H1 (cell line): Measurements from ENCODE around the gene AGBL4. TPM values are rescaled to one million over a fixed set of nuclear protein-coding genes. Genes with fewer than 3 reads are reported as not detected.

ENCODE experiments used
- POLR2AphosphoS5 ChIP-seq: IDR thresholded peaks from 2 replicates; pipeline ENCODE4 v1.6.1; 2011; ENCODE audit warnings: low read depth, low read length
- polyA plus RNA-seq, 7 experiments: library from polyadenylated mRNA; depleted of rRNA in 3 of 7; stranded (reverse) in 5 of 7; unstranded in 2 of 7; fragments of >200 nt in 5 of 7; fragments of 200-250 nt in 2 of 7; gene quantifications; 1 replicate in 5 of 7; 2 replicates in 1 of 7; 4 replicates in 1 of 7; pipeline versions ENCODE4 v1.2.1 to v1.2.3, GENCODE V29; 2011 to 2013; ENCODE audit warnings: missing spikeins in 2 of 7, mixed read lengths in 2 of 7
- total RNA-seq: library from RNA; stranded (reverse); fragmentation: NEBNext Ultra II Directional; extraction: Animal tissue kit (Norgen Biotek cat#: 25700); gene quantifications from 2 replicates; pipeline ENCODE4 v1.2.1, GENCODE V29; 2021

The AGBL4 gene
- total and polyA plus RNA-seq, 2 of the 8 experiments (the other 6 are each of a cell fraction or from before 2014, with no cell fraction given): 0.41 to 0.45 TPM

DNA sequence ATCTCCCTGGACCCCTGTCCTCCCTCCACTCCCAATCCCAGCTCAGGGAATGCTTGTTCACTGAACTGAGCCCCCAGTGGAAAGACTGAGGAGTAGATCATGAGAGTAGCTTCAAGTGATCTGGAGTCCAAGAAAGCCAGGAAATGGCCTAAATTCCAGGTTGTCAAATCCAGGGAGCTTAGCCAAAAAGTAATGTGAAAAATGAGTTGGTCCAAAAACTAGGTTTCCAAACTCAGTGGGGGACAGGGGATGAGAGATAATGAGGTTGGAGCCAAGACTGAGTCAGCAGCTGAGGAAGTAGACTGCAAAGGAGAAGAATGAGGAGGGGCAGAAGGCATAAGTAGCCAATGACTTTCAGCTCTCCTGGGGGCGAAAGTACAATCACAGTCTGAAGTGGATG lies 963.0 kb downstream of the AGBL4 start (continued):
- no peak for TF ChIP-seq POLR2AphosphoS5
- TF ChIP-seq, all 59 proteins: peak for 0
